ENCODE data around the gene HEATR9. TPM values are rescaled to one million over a fixed set of nuclear protein-coding genes. Genes with fewer than 3 reads are reported as not detected.

Gene HEATR9
- polyA plus RNA-seq, 3 donors = not detected

GRCh38 chr17:35812456-35812855 lies 56.2 kb downstream of the HEATR9 start:
- H3K79me2 ChIP-seq (ENCODE audit: insufficient read depth, low read length) = peaks cover 82% of the 10 kb centered on the region
- H3K27ac ChIP-seq (ENCODE audit: low read depth in 1 of 2, low read length in 2 of 2) = peak overlapping the region in 1 of 2 donors; percentile 54
- H3K9me3 Mint-ChIP-seq = no peaks in the 10 kb centered on the region
- H3K4me1 ChIP-seq (ENCODE audit: control insufficient read depth in 1 of 2, insufficient read depth in 2 of 2, low read length in 2 of 2) = peaks cover 28 to 44% of the 10 kb centered on the region in 2 donors
- H3K27ac Mint-ChIP-seq = peak overlapping the region in 3 of 7 donors; percentile 10 to 72 (median 30)
- H3K4me3 Mint-ChIP-seq = no peak overlapping the region
- H3K27me3 ChIP-seq (ENCODE audit: control insufficient read depth in 2 of 2, insufficient read depth in 2 of 2, low read length in 2 of 2) = no peaks in the 10 kb centered on the region
- H3K4me2 ChIP-seq (replicated peaks; ENCODE audit: extremely low read depth, low read length, poor library complexity, severe bottlenecking) = peak overlapping the region; percentile 13
- no peaks in the 10 kb centered on the region for H3K9me3 ChIP-seq (replicated peaks in 1 of 2; ENCODE audit: control insufficient read depth in 1 of 2, insufficient read depth in 1 of 2, low read length in 2 of 2)
- WGBS (ENCODE audit: insufficient coverage) = no CpG with 5 or more reads among the region's 5 CpGs
- H3K4me1 Mint-ChIP-seq = peaks cover 48% of the 10 kb centered on the region
- H3K9ac ChIP-seq (ENCODE audit: insufficient read depth, low read length, poor library complexity, severe bottlenecking) = no peak overlapping the region
- no peak for DNase-seq
- H3K36me3 Mint-ChIP-seq = peaks cover 16 to 17% of the 10 kb centered on the region in 2 donors
- intact Hi-C loops (cut with micrococcal nuclease) = loop anchor here in 1 of 2 donors (10.0 kb wide), 1 partner anchor 848 kb away; the partner anchor contains the start of genes CCT6B and ZNF830
- no peak overlapping the region for H2AFZ ChIP-seq (ENCODE audit: insufficient read depth, low read depth, low read length, poor library complexity, severe bottlenecking)
- H4K20me1 ChIP-seq (ENCODE audit: insufficient read depth, low read length) = peaks cover 75% of the 10 kb centered on the region
- peaks cover 14 to 18% of the 10 kb centered on the region in 2 donors for H3K36me3 ChIP-seq (replicated peaks in 1 of 2; ENCODE audit: control insufficient read depth in 1 of 2, insufficient read depth in 2 of 2, low read length in 2 of 2)
- no peak for TF ChIP-seq CTCF (IDR thresholded peaks at IDR 0.05)
- no peak overlapping the region for H3K4me3 ChIP-seq (replicated peaks in 1 of 3; ENCODE audit: low read depth in 2 of 3, low read length in 3 of 3)
- no peaks in the 10 kb centered on the region for H3K27me3 Mint-ChIP-seq (ENCODE audit: low read depth in 3 of 3)

GRCh38 chr17:35811759-35812158 lies 56.9 kb downstream of the HEATR9 start:
- Histone ChIP-seq H3K27ac (ENCODE audit: low read depth in 1 of 2, low read length in 2 of 2) (peak overlapping the region in 1 of 2 donors; percentile 54), H3K4me2 (replicated peaks; ENCODE audit: extremely low read depth, low read length, poor library complexity, severe bottlenecking) (peak overlapping the region; percentile 13), H3K9me3 (replicated peaks in 1 of 2; ENCODE audit: control insufficient read depth in 1 of 2, insufficient read depth in 1 of 2, low read length in 2 of 2) (no peaks in the 10 kb centered on the region), H2AFZ (ENCODE audit: insufficient read depth, low read depth, low read length, poor library complexity, severe bottlenecking) (no peak overlapping the region), H3K36me3 (replicated peaks in 1 of 2; ENCODE audit: control insufficient read depth in 1 of 2, insufficient read depth in 2 of 2, low read length in 2 of 2) (peaks cover 8 to 11% of the 10 kb centered on the region in 2 donors), H3K9ac (ENCODE audit: insufficient read depth, low read length, poor library complexity, severe bottlenecking) (no peak overlapping the region), H3K4me3 (replicated peaks in 1 of 3; ENCODE audit: low read depth in 2 of 3, low read length in 3 of 3) (no peak overlapping the region), H3K4me1 (ENCODE audit: control insufficient read depth in 1 of 2, insufficient read depth in 2 of 2, low read length in 2 of 2) (peaks cover 28 to 44% of the 10 kb centered on the region in 2 donors), H3K79me2 (ENCODE audit: insufficient read depth, low read length) (peaks cover 75% of the 10 kb centered on the region), H4K20me1 (ENCODE audit: insufficient read depth, low read length) (peaks cover 68% of the 10 kb centered on the region), H3K27me3 (ENCODE audit: control insufficient read depth in 2 of 2, insufficient read depth in 2 of 2, low read length in 2 of 2) (no peaks in the 10 kb centered on the region)
- Mint-ChIP-seq H3K27me3 (ENCODE audit: low read depth in 3 of 3) (no peaks in the 10 kb centered on the region), H3K4me3 (no peak overlapping the region), H3K36me3 (peaks cover 13 to 18% of the 10 kb centered on the region in 2 donors), H3K4me1 (peaks cover 48% of the 10 kb centered on the region), H3K9me3 (no peaks in the 10 kb centered on the region), H3K27ac (peak overlapping the region in 2 of 7 donors; percentile 12 to 47)
- no peak for TF ChIP-seq CTCF (IDR thresholded peaks at IDR 0.05)
- intact Hi-C loops (cut with micrococcal nuclease) = loop anchor here in 1 of 2 donors (10.0 kb wide), 1 partner anchor 847 kb away; the partner anchor contains the start of genes CCT6B and ZNF830
- no peak for DNase-seq
- no CpG with 5 or more reads among the region's 6 CpGs for WGBS (ENCODE audit: insufficient coverage)
